Adrenal gland (tissue), 12 donors: ENCODE data around the gene RAD51B. TPM values are rescaled to one million over a fixed set of nuclear protein-coding genes. Genes with fewer than 3 reads are reported as not detected.
"Not testable (repeated sequence)": the region's sequence is repeated elsewhere in the genome, so short reads cannot be mapped to it uniquely, and the experiment has no call there.

Experiments used
- DNase-seq, 7 donors: peaks; one replicate each; pipeline ENCODE4 v3.0.0-alpha.2; 2019 to 2020
- H3K27ac ChIP-seq, 5 donors: fragments of 200-600 bp; sonication (generic) in 4 of 5; 1 replicate in 3 of 5; 2 replicates in 2 of 5; pipeline versions ENCODE4 v1.5.1 to v1.8.0; 2016 to 2020; ENCODE audit warnings: mild to moderate bottlenecking in 1 of 5
- H3K27me3 ChIP-seq: fragments of 200-600 bp; 2 replicates; pipeline ENCODE4 v1.8.0; 2021
- H3K36me3 ChIP-seq, 2 donors: fragments of 200-600 bp; replicated peaks in 1 of 2; 1 replicate in 1 of 2; 2 replicates in 1 of 2; pipeline versions ENCODE4 v1.5.1 to v1.8.0; 2018 to 2022
- H3K4me1 ChIP-seq, 2 donors: fragments of 200-600 bp; replicated peaks in 1 of 2; 1 replicate in 1 of 2; 2 replicates in 1 of 2; pipeline versions ENCODE4 v1.5.1 to v1.8.0; 2018 to 2021
- H3K4me3 ChIP-seq, 4 donors: fragments of 200-600 bp; sonication (generic) in 3 of 4; one replicate each; pipeline ENCODE4 v1.5.1; 2016 to 2018
- H3K9me3 ChIP-seq, 3 donors: fragments of 200-600 bp; sonication (generic) in 1 of 3; replicated peaks in 1 of 3; 1 replicate in 2 of 3; 2 replicates in 1 of 3; pipeline versions ENCODE4 v1.5.1 to v1.8.0; 2016 to 2021
- CTCF ChIP-seq, 6 experiments: fragments of 450-650 bp in 4 of 6; fragments of 200-600 bp in 2 of 6; sonication (generic) in 1 of 6; IDR thresholded peaks; 1 replicate in 5 of 6; 2 replicates in 1 of 6; pipeline versions ENCODE4 v1.5.1 to v1.8.0; 2016 to 2021; ENCODE audit warnings: antibody characterized with exemption in 6 of 6, mild to moderate bottlenecking in 2 of 6, moderate library complexity in 1 of 6
- POLR2A ChIP-seq, 2 donors: fragments of 450-650 bp; IDR thresholded peaks; one replicate each; pipeline ENCODE4 v1.6.1; 2017; ENCODE audit warnings: antibody characterized with exemption in 2 of 2, mild to moderate bottlenecking in 2 of 2, moderate library complexity in 1 of 2
- WGBS, 4 donors: extraction: QIAGEN DNeasy Blood & Tissue Kit in 2 of 4; methylation state at CpG; one replicate each; pipeline versions ENCODE4 v1.1.5 to v1.1.7; 2013 to 2017; 5-methylcytosine and 5-hydroxymethylcytosine counted together
- intact Hi-C, 2 donors: fragments of 100-400 bp; cut with DNase I; formaldehyde crosslinking; loops; one replicate each; pipeline versions ENCODE4 v1.14.1 to v1.15.0; 2022 to 2023
- polyA plus RNA-seq, 3 donors: library from polyadenylated mRNA; stranded (reverse); fragments of 200-250 nt in 2 of 3; fragments of 350-450 nt in 1 of 3; fragmentation: Illumina TruSeq in 1 of 3; extraction: RNeasy Lipid Tissue Mini Kit (QIAGEN cat#74804) in 1 of 3; gene quantifications; one replicate each; pipeline ENCODE4 v1.2.3, GENCODE V29; 2013 to 2014
- total RNA-seq, 9 donors: library from RNA; depleted of rRNA in 4 of 9; stranded (reverse); fragments of >200 nt in 4 of 9; fragments of 120-200 nt in 1 of 9; fragmentation: NEBNext Ultra II Directional in 1 of 9; extraction: Animal tissue kit (Norgen Biotek cat#: 25700) in 1 of 9; gene quantifications; one replicate each; pipeline versions ENCODE4 v1.1.0 to v1.2.4, GENCODE V29; 2013 to 2023
- donor health status: healthy with polysubstance abuse.
- donor health status: Bipolar disorder and iron deficiency.
- donor health status: DM: yes; HTN: yes; CAD: no.
- donor health status: DM: no; HTN: no; CAD: no.
- donor health status: DM: no; HTN: no; CAD: no.
- donor health status: DM: yes; HTN: yes; CAD: no.

RAD51B gene
- total and polyA plus RNA-seq, 12 donors: 2.3 to 24.6 (median 12.4) TPM

DNA sequence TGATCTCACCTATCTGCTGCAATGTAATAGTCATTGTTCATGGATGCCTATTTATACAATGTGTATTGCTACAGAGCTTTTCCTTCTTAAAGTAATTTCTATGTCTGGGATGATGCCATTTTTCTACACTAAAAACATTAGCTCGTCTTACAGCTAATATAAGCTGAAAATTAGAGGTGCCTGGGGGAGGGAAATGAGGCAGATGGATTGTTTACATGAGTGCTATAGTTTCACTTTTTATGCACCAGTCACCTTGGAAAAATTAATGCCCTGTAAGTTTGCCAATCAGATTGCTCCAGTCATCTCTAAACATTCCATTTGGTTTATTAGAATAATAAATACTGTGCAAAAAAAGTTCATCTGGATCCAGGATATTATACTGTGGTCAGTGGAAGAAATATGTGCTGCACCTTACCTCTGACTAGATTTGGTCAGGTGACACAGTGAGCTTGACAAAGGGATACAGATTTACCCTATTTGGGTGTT is 436.2 kb downstream of the RAD51B start:
- Histone ChIP-seq H3K4me1 (peaks cover 5% of the 10 kb centered on the region in 2 donors), H3K9me3 (no peaks in the 10 kb centered on the region), H3K36me3 (no peaks in the 10 kb centered on the region), H3K4me3 (no peak overlapping the region), H3K27me3 (no peaks in the 10 kb centered on the region), H3K27ac (no peak overlapping the region)
- no peak for TF ChIP-seq POLR2A (IDR thresholded peaks at IDR 0.05)
- no peak for TF ChIP-seq CTCF (IDR thresholded peaks at IDR 0.05)
- no peak for DNase-seq
- WGBS, 4 donors: 83 to 96% (median 91%) methylated on average over 1 of the region's 1 CpG
- intact Hi-C loops: no loop called here

DNA sequence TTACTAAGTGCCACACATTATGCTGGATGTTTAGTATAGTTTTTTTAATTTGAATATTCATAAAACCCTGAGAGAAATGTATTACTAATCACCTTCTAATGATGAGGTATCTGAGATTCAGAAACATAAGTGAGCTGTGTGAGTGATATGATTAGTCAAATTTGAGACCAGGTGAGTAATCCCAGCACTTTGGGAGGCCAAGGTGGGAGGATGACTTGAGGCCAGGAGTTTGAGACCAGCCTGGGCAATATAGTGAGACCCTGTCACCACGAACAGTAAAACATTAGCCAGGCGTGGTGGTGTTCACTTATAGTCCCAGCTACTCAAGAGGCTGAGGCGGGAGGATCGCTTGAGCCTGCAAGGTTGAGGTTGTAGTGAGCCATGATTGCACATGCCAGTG is 438.4 kb downstream of the RAD51B start:
- DNase-seq: no peak
- WGBS, 4 donors: 92 to 100% (median 97%) methylated on average over 4 of the region's 4 CpGs
- Histone ChIP-seq H3K27ac (no peak overlapping the region), H3K4me3 (no peak overlapping the region), H3K36me3 (no peaks in the 10 kb centered on the region), H3K9me3 (no peaks in the 10 kb centered on the region), H3K27me3 (no peaks in the 10 kb centered on the region), H3K4me1 (no peaks in the 10 kb centered on the region)
- TF ChIP-seq CTCF (IDR thresholded peaks at IDR 0.05) (no peak), POLR2A (IDR thresholded peaks at IDR 0.05) (no peak)
- intact Hi-C loops: no loop called here

DNA sequence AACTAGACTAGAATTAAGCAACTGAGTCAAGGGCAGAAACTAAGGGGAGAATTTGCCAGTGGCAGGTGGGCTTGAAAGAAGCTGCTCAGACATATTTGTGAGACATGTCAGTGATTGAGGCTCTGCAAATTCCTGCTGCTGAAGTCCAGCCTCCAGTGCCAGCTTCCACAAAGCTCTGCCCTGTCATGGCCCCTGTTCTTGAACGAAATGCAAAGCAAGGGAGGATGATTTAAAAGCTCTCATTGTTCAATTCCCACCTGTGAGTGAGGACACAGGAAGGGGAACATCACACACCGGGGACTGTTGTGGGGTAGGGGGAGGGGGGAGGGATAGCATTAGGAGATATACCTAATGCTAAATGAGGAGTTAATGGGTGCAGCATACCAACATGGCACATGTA is 439.4 kb downstream of the RAD51B start:
- H3K36me3 ChIP-seq, H3K4me1 ChIP-seq, DNase-seq, intact Hi-C loops, H3K27ac ChIP-seq, H3K9me3 ChIP-seq, H3K4me3 ChIP-seq, H3K27me3 ChIP-seq: not testable (repeated sequence)
- WGBS, 4 donors: 81 to 89% (median 88%) methylated on average over 2 of the region's 2 CpGs; no CpG with 5 or more reads in 1 of the 4 donors

GRCh38 chr14:68260121-68260520 is 440.5 kb downstream of the RAD51B start:
- intact Hi-C loops: no loop called here
- 71 to 97% (median 92%) methylated on average over 2 of the region's 2 CpGs for WGBS, 4 donors
- no peak for DNase-seq
- TF ChIP-seq CTCF (IDR thresholded peaks at IDR 0.05) (no peak), POLR2A (IDR thresholded peaks at IDR 0.05) (no peak)
- Histone ChIP-seq H3K27me3 (no peaks in the 10 kb centered on the region), H3K4me1 (no peaks in the 10 kb centered on the region), H3K9me3 (no peaks in the 10 kb centered on the region), H3K36me3 (no peaks in the 10 kb centered on the region), H3K4me3 (no peak overlapping the region), H3K27ac (no peak overlapping the region)

DNA sequence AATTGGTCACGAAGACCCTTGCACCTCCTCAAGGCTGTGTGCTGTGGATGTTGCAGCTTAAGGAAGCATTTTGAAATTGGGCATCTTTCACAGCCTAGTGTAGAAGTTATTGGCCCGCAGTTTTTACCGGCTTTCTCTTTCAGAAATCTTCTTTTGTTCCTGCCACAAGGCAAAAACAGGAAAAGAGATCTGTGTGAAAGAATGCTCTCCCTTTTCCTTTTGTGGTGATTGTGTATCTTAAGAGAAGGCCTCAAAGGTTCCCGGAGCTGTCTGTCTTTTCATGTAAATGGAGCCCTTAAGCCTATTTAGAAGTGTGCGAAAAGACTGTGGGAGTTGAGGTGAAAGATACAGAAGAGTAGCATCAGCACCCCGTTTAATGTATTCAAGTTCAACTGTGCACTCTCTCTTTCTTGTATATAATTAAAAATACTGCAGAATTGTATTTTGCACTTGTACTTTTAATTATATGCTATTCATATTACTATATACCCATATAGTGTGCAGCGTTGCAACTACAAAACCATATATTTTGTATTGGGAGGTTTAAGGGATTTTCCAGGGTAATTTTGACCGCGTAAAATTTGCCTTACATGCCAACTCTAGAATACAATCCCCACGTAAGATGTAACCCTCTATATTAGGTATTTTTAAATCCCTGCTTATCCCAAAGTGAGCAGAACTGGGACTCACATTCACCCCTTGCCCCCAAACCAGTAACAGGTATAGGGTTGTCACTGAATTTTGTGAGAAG is 441.7 kb downstream of the RAD51B start:
- WGBS, 4 donors: 68 to 82% (median 77%) methylated on average over 10 of the region's 10 CpGs
- Histone ChIP-seq H3K4me1 (no peaks in the 10 kb centered on the region), H3K9me3 (no peaks in the 10 kb centered on the region), H3K27ac (no peak overlapping the region), H3K36me3 (no peaks in the 10 kb centered on the region), H3K4me3 (no peak overlapping the region), H3K27me3 (no peaks in the 10 kb centered on the region)
- intact Hi-C loops: no loop called here
- TF ChIP-seq CTCF (IDR thresholded peaks at IDR 0.05) (no peak), POLR2A (IDR thresholded peaks at IDR 0.05) (no peak)
- DNase-seq: no peak
